ENCODE measurements around the gene CYSLTR1.

Gene CYSLTR1, protein sequence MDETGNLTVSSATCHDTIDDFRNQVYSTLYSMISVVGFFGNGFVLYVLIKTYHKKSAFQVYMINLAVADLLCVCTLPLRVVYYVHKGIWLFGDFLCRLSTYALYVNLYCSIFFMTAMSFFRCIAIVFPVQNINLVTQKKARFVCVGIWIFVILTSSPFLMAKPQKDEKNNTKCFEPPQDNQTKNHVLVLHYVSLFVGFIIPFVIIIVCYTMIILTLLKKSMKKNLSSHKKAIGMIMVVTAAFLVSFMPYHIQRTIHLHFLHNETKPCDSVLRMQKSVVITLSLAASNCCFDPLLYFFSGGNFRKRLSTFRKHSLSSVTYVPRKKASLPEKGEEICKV

DNA sequence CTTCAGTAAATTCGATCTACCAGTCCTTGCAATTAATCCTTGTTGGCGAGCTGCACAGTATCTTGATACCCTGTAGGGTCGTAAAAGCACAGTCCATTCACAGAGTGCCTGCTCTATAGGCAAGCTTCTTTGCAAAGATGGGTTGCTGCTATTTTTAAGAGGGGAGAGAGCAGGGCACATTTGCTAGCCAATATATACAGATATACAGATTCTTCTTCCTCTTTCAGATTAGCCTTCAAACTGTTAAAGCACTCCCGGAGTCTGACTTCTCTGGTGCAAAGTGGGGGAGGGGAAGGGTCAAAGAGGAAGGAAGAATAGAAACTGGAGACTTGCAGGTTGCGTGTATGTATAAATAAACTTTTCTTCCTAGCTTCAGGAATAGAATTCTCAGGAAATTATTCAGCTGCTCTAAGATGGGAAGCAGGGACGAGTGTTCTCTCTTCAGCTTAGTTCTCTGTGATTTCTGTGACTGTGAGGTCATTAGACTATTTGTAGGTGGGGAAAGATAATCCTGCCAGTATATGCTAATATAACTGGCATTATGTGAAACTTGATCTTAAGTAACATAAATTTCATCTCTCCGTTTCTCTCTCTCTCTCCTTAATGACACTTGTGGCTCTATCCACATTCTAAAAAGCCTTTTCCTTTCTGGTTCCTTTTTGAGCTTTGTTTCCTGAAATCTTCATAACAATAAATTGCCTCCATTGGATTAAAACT, at the start of gene CYSLTR1:
Gene CYSLTR1 (minus strand): TSS at position 242 of the 717 bp plus-strand sequence. CDS start 53,865 bp downstream, outside the sequence.
- no peak for TF ChIP-seq ZNF138 (tag by site-specific recombination; IDR thresholded peaks at IDR 0.05; ENCODE audit: borderline replicate concordance)
- H3K36me3 ChIP-seq (ENCODE audit: control insufficient read depth in 2 of 2, insufficient read depth in 1 of 2, low read length in 2 of 2) = no peaks in the 10 kb centered on the region
- CTCF ChIA-PET = no interaction called here
- H3K4me3 ChIP-seq (ENCODE audit: low read depth, low read length) = no peak within 1 kb of the TSS
- H3K9me3 ChIP-seq (ENCODE audit: control insufficient read depth, insufficient read depth, low read depth, low read length) = no peaks in the 10 kb centered on the region; the same call in 1 of the 2 replicates
- no peaks in the 10 kb centered on the region for H3K4me1 ChIP-seq (ENCODE audit: control insufficient read depth, insufficient read depth, low read length)
- POLR2A ChIA-PET = no interaction called here
- H3K27ac ChIP-seq (ENCODE audit: extremely low read depth, low read depth, low read length) = no peak within 1 kb of the TSS

- POLR2A ChIA-PET = no interaction called here
- TF ChIP-seq ZBTB48 (tag by site-specific recombination; IDR thresholded peaks at IDR 0.05) = no peak
- no peak for TF ChIP-seq ZNF544 (tag by site-specific recombination; IDR thresholded peaks at IDR 0.05)
- no peak for TF ChIP-seq GLIS2 (tag by site-specific recombination; IDR thresholded peaks at IDR 0.05)
- no peak for TF ChIP-seq KLF7 (tag by site-specific recombination; IDR thresholded peaks at IDR 0.05; ENCODE audit: borderline replicate concordance)
- no peak for TF ChIP-seq ZNF530 (tag by site-specific recombination; IDR thresholded peaks at IDR 0.05; ENCODE audit: low read depth)
- no peak for TF ChIP-seq ZFHX2 (tag by site-specific recombination; conservative IDR thresholded peaks at IDR 0.05)
- no peak for TF ChIP-seq ZNF610 (tag by site-specific recombination; IDR thresholded peaks at IDR 0.05; ENCODE audit: borderline replicate concordance)
- no peak for TF ChIP-seq ATF2 (tag by site-specific recombination; IDR thresholded peaks at IDR 0.05; ENCODE audit: low read depth)
- no peak for TF ChIP-seq ZNF416 (tag by site-specific recombination; IDR thresholded peaks at IDR 0.05)
- TF ChIP-seq, protein P1, sequence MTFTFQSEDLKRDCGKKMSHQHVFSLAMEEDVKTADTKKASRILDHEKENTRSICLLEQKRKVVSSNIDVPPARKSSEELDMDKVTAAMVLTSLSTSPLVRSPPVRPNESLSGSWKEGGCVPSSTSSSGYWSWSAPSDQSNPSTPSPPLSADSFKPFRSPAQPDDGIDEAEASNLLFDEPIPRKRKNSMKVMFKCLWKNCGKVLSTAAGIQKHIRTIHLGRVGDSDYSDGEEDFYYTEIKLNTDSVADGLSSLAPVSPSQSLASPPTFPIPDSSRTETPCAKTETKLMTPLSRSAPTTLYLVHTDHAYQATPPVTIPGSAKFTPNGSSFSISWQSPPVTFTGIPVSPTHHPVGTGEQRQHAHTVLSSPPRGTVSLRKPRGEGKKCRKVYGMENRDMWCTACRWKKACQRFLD (tag by site-specific recombination; IDR thresholded peaks at IDR 0.05) = no peak
- CTCF ChIA-PET = no interaction called here
Observed at GRCh38 chrX:78377186-78377585, 49.8 kb upstream of the CYSLTR1 start.

GRCh38 chrX:78375894-78376293, 48.5 kb upstream of the CYSLTR1 start:
- ChIA-PET POLR2A (no interaction called here), CTCF (no interaction called here)
- H3K4me1 ChIP-seq (ENCODE audit: control insufficient read depth, insufficient read depth, low read length) = no peaks in the 10 kb centered on the region
- no peak for TF ChIP-seq ZNF114 (tag by site-specific recombination; IDR thresholded peaks at IDR 0.05)
- TF ChIP-seq ZFP69B (tag by site-specific recombination; IDR thresholded peaks at IDR 0.05) = no peak
- no peak for TF ChIP-seq IKZF3 (tag by site-specific recombination; IDR thresholded peaks at IDR 0.05)
- TF ChIP-seq EGR2 (tag by site-specific recombination; IDR thresholded peaks at IDR 0.05; ENCODE audit: low read depth) = no peak
- no peaks in the 10 kb centered on the region for H3K36me3 ChIP-seq (ENCODE audit: control insufficient read depth in 2 of 2, insufficient read depth in 1 of 2, low read length in 2 of 2)
- H3K27ac ChIP-seq (ENCODE audit: extremely low read depth, low read depth, low read length) = no peak overlapping the region
- H3K9me3 ChIP-seq (ENCODE audit: control insufficient read depth, insufficient read depth, low read depth, low read length) = no peaks in the 10 kb centered on the region; the same call in 1 of the 2 replicates
- no peak overlapping the region for H3K4me3 ChIP-seq (ENCODE audit: low read depth, low read length)

More at GRCh38 chrX:78377186-78377585, 49.8 kb upstream of the CYSLTR1 start:
- H3K4me3 ChIP-seq (ENCODE audit: low read depth, low read length) = no peak overlapping the region
- no peak overlapping the region for H3K27ac ChIP-seq (ENCODE audit: extremely low read depth, low read depth, low read length)
- no peaks in the 10 kb centered on the region for H3K4me1 ChIP-seq (ENCODE audit: control insufficient read depth, insufficient read depth, low read length)
- no peaks in the 10 kb centered on the region for H3K36me3 ChIP-seq (ENCODE audit: control insufficient read depth in 2 of 2, insufficient read depth in 1 of 2, low read length in 2 of 2)
- H3K9me3 ChIP-seq (ENCODE audit: control insufficient read depth, insufficient read depth, low read depth, low read length) = no peaks in the 10 kb centered on the region; the same call in none of the 2 replicates

Data from HEK293 (cell line).